ENCODE measurements around the gene SGPL1.
A peak's percentile ranks its signal among the peaks of the same experiment; 100 is the strongest.

Gene SGPL1

DNA sequence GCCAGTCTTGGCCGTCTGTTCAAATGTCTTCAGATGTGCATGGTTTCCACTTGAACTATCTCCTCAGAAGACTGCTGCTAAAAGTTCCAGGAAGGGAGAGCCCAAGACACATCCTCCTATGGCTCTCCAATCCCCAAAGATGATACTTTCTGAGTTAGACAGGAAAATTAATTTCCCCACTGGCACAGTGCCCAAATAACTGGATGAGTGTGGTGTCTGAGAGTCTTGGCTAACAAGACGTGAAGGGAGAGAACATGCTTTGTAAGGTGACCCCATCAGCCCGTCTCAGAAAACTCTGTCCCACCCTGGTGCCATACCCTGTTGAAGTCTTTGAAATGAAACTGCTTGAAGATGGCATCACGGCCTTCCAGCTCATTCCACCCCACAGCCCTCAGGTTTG, 69.7 kb downstream of the SGPL1 start:
- TF ChIP-seq, protein P1, sequence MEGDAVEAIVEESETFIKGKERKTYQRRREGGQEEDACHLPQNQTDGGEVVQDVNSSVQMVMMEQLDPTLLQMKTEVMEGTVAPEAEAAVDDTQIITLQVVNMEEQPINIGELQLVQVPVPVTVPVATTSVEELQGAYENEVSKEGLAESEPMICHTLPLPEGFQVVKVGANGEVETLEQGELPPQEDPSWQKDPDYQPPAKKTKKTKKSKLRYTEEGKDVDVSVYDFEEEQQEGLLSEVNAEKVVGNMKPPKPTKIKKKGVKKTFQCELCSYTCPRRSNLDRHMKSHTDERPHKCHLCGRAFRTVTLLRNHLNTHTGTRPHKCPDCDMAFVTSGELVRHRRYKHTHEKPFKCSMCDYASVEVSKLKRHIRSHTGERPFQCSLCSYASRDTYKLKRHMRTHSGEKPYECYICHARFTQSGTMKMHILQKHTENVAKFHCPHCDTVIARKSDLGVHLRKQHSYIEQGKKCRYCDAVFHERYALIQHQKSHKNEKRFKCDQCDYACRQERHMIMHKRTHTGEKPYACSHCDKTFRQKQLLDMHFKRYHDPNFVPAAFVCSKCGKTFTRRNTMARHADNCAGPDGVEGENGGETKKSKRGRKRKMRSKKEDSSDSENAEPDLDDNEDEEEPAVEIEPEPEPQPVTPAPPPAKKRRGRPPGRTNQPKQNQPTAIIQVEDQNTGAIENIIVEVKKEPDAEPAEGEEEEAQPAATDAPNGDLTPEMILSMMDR (IDR thresholded peaks at IDR 0.05; ENCODE audit: borderline replicate concordance, insufficient read depth, low read depth, low read length) = no peak
- no peak overlapping the region for H3K4me3 ChIP-seq (ENCODE audit: low read depth, low read length)

DNA sequence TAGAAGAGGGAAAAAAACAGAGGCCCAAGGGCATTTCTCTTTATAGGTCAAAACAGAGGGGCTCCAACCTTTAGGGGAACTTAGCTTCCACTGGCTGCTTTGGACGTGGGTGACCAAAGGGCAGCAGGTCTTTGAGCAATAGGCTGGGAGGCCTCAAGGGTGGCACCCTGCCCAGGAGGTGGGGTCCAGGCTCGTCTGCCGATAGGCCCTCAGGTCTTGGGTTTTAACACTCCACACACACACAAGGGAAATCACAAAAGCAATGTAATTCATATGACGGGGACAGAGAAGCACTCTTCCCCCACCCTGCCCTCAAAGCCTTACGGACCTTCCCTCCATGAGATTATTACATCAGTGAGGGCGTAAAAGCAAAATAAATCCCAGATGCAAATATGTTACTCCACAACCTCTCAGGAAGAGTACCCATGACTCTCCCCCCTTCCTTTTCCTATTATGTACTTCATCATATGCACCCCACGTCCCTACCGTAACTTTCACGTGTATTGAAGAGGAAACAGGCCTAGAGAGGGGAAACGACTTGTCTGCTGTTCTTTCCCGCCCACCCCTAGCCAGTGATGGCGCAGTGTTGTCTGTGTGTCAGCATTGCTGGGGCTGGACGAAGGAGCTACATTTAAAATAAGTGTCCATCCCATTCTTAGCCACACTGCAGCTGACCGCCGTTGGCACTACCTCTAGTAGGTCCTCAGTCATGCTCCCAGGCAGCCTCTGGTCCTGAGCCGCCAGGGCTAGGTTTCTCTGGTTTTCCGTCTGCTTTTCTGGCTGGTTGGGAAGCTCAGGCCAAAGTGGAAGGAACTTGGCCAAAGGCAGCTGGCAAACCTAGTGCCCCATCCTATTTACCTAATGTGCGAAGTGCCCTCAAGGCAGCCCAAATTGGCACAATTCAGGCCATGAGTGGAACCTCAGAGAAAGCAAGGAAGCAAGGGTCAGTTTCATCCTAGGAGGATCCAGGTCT, 70.5 kb downstream of the SGPL1 start:
- no peak overlapping the region for H3K4me3 ChIP-seq (ENCODE audit: low read depth, low read length)
- TF ChIP-seq, protein P1 (IDR thresholded peaks at IDR 0.05; ENCODE audit: borderline replicate concordance, insufficient read depth, low read depth, low read length) = no peak

DNA sequence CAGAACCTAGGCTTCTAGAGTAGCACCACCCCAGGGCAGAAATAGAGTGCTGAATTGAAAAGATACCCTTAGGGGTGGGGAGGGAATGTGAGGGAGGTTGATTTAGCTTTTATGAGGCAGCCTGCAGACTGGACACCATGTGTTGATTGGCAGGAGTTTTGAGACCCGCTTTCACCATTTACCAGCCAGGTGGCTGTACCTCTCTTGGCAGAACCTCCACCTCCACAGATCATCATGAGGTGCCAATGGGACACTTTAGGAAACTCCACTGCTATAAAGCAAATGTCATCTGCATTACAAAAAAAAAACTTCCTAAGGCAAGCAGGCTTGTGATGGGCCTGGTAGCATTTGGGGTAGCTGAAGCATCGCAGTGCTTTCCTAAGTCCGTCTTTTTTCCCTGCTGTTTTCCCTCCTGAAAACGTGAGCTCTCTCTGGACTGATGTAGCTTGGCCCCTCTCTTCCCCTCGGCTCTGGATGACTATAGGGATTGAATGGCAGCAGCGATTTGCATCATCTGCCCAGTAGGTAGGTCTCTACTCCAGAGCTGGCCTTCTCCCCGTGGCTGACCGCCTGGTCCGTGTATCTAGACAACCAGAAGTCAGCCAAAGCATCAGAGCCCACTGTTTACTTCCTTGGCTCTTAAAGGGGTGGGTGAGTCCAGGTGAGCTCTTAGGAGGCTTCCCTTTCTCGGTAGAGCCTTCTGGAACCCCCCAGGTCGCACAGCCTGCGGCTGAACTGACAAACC, 71.3 kb downstream of the SGPL1 start:
- no peak overlapping the region for H3K4me3 ChIP-seq (ENCODE audit: low read depth, low read length)
- TF ChIP-seq, protein P1 (IDR thresholded peaks at IDR 0.05; ENCODE audit: borderline replicate concordance, insufficient read depth, low read depth, low read length) = no peak

DNA sequence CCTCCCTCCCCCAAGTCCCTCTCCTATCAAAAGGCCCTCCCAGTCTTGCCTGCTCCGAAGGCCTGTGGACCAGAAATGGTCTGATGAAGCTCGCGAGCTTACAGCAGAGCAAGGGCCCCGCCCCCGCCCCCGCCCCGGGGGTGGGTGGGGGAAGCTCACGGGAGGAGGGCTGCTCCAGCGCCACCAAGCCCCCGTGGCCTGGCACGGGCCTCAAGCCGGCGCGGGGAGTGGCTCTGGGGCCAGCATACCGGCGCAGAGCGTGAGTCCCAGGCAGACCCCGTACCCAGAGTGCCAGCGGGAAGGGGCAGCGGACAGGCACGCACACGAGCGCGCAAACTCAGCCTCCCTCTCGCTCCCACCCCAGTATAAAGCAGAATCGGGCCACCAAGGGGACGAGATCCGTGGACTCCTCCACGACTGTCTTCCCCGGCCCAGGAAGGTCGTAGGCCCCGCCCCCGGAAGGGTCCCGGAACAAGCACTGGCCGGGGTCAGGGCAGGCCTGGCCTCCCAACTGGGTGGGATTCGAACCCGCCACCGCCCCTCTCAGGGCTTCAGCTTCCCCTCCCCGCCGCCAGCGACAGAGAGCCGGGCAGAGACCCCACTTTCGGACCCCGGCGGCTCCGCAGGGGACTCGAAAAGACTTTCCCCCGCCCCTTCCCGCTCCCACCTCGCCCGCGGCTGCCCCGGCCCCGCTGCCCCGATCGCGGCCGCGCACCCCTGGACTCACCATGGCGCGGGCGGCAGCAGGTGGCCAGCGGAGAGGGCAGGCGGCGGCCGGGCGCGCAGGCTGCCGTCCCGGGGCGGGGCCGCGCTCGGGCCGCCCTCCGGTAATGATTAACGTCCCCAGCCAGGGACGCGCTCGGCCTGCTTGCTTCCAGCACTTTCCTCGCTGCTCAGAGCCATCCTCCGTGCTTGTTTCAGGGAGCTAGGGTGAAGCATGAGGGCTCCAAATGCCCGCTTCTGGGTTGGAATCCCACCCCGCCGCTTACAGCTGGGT, 72.4 kb downstream of the SGPL1 start, which contains the start of gene PCBD1:
TSS of gene PCBD1 (minus strand) at position 762 of the 997 bp plus-strand sequence. CDS start at position 730, 32 bp downstream.
- TF ChIP-seq, protein P1 (IDR thresholded peaks at IDR 0.05; ENCODE audit: borderline replicate concordance, insufficient read depth, low read depth, low read length) = no peak
- H3K4me3 ChIP-seq (ENCODE audit: low read depth, low read length) = peak within 1 kb of the TSS; percentile 84

DNA sequence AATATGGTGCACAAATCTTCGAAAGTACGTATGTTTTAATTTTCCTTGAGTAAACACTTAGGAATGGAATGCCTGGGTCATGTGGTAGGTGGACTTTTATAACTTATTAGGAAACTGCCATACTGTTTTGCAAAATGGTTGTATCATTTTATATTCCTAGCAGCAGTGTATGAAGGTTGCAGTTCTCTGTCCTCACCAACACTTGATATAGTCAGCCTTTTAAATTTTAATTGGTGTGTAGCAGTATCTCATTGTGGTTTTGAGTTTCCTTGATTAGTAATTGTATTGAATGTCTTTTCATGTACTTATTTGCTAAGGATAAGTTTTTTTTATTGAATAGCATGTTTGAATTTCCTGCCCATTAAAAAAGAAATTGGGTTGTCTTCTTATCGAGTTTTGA, 73.5 kb downstream of the SGPL1 start:
- TF ChIP-seq, protein P1 (IDR thresholded peaks at IDR 0.05; ENCODE audit: borderline replicate concordance, insufficient read depth, low read depth, low read length) = no peak
- no peak overlapping the region for H3K4me3 ChIP-seq (ENCODE audit: low read depth, low read length)

GRCh38 chr10:70890917-70891431, 75.2 kb downstream of the SGPL1 start:
- TF ChIP-seq, protein P1 (IDR thresholded peaks at IDR 0.05; ENCODE audit: borderline replicate concordance, insufficient read depth, low read depth, low read length) = no peak
- H3K4me3 ChIP-seq (ENCODE audit: low read depth, low read length) = no peak overlapping the region
